Measurements from ENCODE around the gene AAK1.

The AAK1 gene

DNA sequence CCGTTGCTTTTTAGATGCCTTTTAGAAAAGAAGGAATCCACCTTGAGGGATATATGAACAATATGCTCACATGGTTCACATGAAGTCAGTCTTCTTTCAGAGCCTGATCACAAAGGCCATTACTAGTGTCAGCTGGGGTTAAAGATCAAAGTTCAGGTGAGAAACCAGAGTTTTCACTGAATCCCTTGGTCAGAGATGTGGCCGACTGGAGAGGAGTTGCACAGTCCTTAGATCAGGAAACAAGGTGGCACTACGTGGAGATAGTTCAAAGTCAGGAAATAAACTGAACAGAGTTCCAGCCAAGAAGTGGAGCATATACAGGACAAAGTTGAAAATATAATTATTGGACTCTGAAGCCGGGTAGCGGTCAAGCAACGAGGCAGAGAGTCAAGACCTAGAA is 54.6 kb downstream of the AAK1 start:
- Histone ChIP-seq H3K27me3 (ENCODE audit: low read depth) (no peaks in the 10 kb centered on the region), H3K4me1 (peaks cover 17% of the 10 kb centered on the region), H3K9me3 (no peaks in the 10 kb centered on the region), H3K4me3 (no peak overlapping the region), H3K36me3 (replicated peaks) (no peaks in the 10 kb centered on the region)
- in situ Hi-C loops (cut with MboI; ENCODE audit: low sequenced_read_pairs) = no loop called here
- no peak for DNase-seq (ENCODE audit: low spot score in 2 of 2)

- in situ Hi-C loops (cut with MboI; ENCODE audit: low sequenced_read_pairs) = no loop called here
Observed at GRCh38 chr2:69588403-69588802, 55.1 kb downstream of the AAK1 start.

DNA sequence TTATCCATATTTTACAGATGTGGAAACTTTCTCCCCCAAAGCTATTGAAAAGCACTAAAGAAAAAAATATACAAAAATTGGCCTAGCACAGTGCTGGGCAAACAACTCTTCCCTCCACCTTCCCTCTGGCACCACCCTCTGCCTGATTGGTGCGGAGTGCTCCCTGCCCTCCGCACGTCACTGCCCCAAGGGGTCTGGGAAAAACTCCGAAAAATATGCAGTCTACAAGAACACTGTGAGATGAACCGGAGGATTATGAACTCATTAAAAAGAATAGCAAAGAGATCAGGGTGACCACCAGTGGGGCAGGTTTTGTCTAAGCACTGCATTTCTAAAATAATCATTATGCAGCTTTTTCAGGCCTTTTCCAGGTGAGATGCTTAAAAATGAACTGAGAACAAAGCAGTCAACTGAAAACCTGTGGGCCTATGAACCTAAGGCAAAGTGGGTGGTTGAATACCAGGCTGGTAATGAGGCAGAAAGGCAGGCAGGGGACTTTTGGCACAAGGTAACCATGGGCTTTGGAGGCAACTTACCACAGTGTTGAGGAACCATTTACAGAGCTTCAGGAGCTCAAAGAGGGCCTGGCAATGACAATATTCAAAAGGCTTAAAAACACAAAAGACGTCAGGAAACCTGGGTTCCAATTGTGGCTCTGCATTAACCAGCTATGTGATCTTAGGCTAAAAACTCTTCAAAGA is 57.5 kb downstream of the AAK1 start:
- Histone ChIP-seq H3K4me1 (peaks cover 17% of the 10 kb centered on the region), H3K4me3 (no peak overlapping the region), H3K27me3 (ENCODE audit: low read depth) (no peaks in the 10 kb centered on the region), H3K36me3 (replicated peaks) (no peaks in the 10 kb centered on the region), H3K9me3 (no peaks in the 10 kb centered on the region)
- in situ Hi-C loops (cut with MboI; ENCODE audit: low sequenced_read_pairs) = no loop called here
- DNase-seq (ENCODE audit: low spot score in 2 of 2) = no peak

More at GRCh38 chr2:69588403-69588802, 55.1 kb downstream of the AAK1 start:
- DNase-seq (ENCODE audit: low spot score in 2 of 2) = no peak
- Histone ChIP-seq H3K27me3 (ENCODE audit: low read depth) (no peaks in the 10 kb centered on the region), H3K4me3 (no peak overlapping the region), H3K36me3 (replicated peaks) (no peaks in the 10 kb centered on the region), H3K4me1 (peaks cover 17% of the 10 kb centered on the region), H3K9me3 (no peaks in the 10 kb centered on the region)

DNA sequence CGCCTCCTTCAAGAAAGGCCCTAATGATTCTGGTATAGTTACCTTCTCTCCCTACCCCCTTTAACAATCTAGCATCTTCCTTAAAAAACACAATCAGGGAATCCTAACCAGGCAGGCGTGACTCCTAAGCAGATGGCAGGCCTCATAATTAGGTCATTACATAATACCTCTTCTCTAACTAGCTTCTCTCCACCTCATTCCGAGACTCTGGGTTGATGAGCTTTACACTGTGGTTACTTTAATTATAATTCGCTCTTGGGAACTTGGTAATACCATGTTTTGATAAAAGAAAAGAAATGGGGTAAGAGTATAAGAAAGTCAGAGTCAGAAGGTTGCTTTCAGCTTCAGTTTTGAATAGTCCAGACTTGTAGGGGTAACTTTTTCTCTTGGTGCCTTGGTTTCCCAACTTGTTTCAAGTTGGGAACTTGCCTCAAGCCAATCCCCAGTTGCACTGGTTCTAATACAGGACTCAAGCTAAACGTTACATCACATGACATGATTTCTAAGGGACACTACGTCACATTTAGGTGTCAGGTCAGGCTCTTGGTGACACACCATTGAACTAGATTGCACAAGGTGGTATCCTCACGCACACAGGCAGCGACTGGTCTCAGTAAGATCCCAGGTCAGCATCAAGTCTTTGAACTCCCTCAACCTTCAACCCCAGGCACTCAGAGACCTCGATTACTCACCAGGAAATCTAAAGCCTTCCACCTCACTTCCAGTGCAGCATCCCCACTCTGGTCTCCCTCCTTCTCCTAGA is 59.2 kb downstream of the AAK1 start:
- DNase-seq (ENCODE audit: low spot score in 2 of 2) = no peak
- H3K36me3 ChIP-seq (replicated peaks) = no peaks in the 10 kb centered on the region
- H3K27me3 ChIP-seq (ENCODE audit: low read depth) = no peaks in the 10 kb centered on the region
- H3K4me1 ChIP-seq = peaks cover 17% of the 10 kb centered on the region
- no peak overlapping the region for H3K4me3 ChIP-seq
- in situ Hi-C loops (cut with MboI; ENCODE audit: low sequenced_read_pairs) = no loop called here
- H3K9me3 ChIP-seq = no peaks in the 10 kb centered on the region

GRCh38 chr2:69583321-69583833 is 60.2 kb downstream of the AAK1 start:
- H3K4me1 ChIP-seq = peaks cover 17% of the 10 kb centered on the region
- no peak for DNase-seq (ENCODE audit: low spot score in 2 of 2)
- H3K9me3 ChIP-seq = no peaks in the 10 kb centered on the region
- no peak overlapping the region for H3K4me3 ChIP-seq
- H3K36me3 ChIP-seq (replicated peaks) = no peaks in the 10 kb centered on the region
- no peaks in the 10 kb centered on the region for H3K27me3 ChIP-seq (ENCODE audit: low read depth)
- in situ Hi-C loops (cut with MboI; ENCODE audit: low sequenced_read_pairs) = no loop called here

GRCh38 chr2:69582582-69583176 is 60.9 kb downstream of the AAK1 start:
- Histone ChIP-seq H3K27me3 (ENCODE audit: low read depth) (no peaks in the 10 kb centered on the region), H3K9me3 (no peaks in the 10 kb centered on the region), H3K4me1 (peaks cover 17% of the 10 kb centered on the region), H3K4me3 (no peak overlapping the region), H3K36me3 (replicated peaks) (no peaks in the 10 kb centered on the region)
- in situ Hi-C loops (cut with MboI; ENCODE audit: low sequenced_read_pairs) = no loop called here
- no peak for DNase-seq (ENCODE audit: low spot score in 2 of 2)

DNA sequence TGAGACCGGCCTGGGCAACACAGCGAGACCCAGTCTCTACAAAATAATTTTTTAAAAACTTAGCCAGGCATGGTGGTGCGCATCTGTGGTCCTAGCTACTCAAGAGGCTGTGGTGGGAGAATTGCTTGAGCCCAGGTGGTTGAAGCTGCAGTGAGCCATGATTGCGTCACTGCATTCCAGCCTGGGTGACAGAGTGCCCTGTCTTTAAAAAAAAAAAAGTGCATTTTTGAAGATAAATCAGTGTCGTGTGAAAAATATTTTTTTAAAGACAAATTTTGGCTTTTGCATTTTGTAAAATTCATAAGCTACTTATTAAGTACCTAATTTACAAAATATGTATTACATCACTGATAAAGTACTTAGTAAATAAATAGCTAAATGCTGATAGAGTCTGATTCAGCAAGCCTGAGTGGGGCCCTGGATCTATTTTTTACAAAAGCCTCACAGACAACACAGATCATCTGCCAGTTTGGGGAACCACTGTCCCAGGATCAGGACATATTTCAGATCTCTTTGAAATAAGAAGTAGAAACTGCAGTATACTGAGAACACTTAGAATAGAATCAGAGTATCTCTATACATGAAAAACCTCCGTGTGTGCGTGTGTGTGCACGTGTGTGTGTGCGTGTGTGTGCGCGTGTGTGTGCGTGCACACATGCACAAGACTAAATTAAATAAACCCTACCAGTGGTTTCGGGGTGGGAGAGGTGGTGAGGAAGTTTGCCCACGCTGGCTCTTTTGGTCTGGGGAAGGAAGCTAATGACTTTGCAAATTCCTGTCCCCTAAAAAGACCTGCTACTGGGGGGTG is 61.6 kb downstream of the AAK1 start:
- Histone ChIP-seq H3K9me3 (no peaks in the 10 kb centered on the region), H3K27me3 (ENCODE audit: low read depth) (no peaks in the 10 kb centered on the region), H3K4me1 (peaks cover 14% of the 10 kb centered on the region), H3K4me3 (no peak overlapping the region), H3K36me3 (replicated peaks) (no peaks in the 10 kb centered on the region)
- DNase-seq (ENCODE audit: low spot score in 2 of 2) = no peak
- in situ Hi-C loops (cut with MboI; ENCODE audit: low sequenced_read_pairs) = no loop called here

GRCh38 chr2:69580486-69580885 is 63.1 kb downstream of the AAK1 start:
- in situ Hi-C loops (cut with MboI; ENCODE audit: low sequenced_read_pairs) = no loop called here

DNA sequence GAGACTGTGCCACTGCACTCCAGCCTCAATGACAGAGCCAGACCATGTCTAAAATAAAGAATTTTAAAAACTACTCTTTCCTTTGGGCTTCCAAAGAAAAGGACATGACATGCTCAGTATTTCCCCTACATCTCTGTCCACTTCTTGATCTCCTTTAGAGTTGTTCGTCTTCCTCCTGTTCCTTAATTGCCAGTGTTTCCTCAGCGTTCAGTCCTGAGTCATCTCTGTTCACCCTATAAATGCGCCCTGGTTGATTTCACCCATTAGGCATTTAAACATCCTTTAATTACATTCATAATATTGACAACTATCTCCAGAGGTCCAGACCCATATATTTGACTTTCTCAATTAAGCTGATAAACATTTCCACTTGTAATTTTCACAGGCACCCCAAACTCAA is 64.0 kb downstream of the AAK1 start:
- Histone ChIP-seq H3K36me3 (replicated peaks) (no peaks in the 10 kb centered on the region), H3K9me3 (no peaks in the 10 kb centered on the region), H3K27me3 (ENCODE audit: low read depth) (no peaks in the 10 kb centered on the region), H3K4me3 (no peak overlapping the region), H3K4me1 (no peaks in the 10 kb centered on the region)
- in situ Hi-C loops (cut with MboI; ENCODE audit: low sequenced_read_pairs) = no loop called here
- no peak for DNase-seq (ENCODE audit: low spot score in 2 of 2)

More at GRCh38 chr2:69580486-69580885, 63.1 kb downstream of the AAK1 start:
- no peak for DNase-seq (ENCODE audit: low spot score in 2 of 2)
- Histone ChIP-seq H3K4me3 (no peak overlapping the region), H3K4me1 (peaks cover 1% of the 10 kb centered on the region), H3K36me3 (replicated peaks) (no peaks in the 10 kb centered on the region), H3K27me3 (ENCODE audit: low read depth) (no peaks in the 10 kb centered on the region), H3K9me3 (no peaks in the 10 kb centered on the region)

DNA sequence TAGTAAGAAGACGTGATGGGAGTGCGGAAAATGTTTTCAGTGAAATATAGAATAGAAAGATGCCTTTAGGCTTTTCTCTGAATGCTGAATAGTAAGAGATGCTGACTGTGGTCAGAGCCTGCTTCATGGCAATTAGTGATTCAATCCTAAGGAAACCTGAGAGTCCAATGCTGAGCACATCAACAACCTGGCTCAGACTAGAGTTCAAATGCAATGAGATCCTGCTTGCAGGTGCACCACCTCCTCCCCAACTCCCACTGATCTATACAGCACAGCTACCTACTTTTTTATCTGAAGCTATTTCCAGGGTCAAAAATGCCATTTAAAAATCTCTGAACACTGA is 65.4 kb downstream of the AAK1 start:
- no peak for DNase-seq (ENCODE audit: low spot score in 2 of 2)
- Histone ChIP-seq H3K36me3 (replicated peaks) (no peaks in the 10 kb centered on the region), H3K4me3 (no peak overlapping the region), H3K9me3 (no peaks in the 10 kb centered on the region), H3K27me3 (ENCODE audit: low read depth) (no peaks in the 10 kb centered on the region), H3K4me1 (no peaks in the 10 kb centered on the region)
- in situ Hi-C loops (cut with MboI; ENCODE audit: low sequenced_read_pairs) = no loop called here

GRCh38 chr2:69577467-69578197 is 65.9 kb downstream of the AAK1 start:
- H3K4me1 ChIP-seq = no peaks in the 10 kb centered on the region
- in situ Hi-C loops (cut with MboI; ENCODE audit: low sequenced_read_pairs) = no loop called here
- DNase-seq (ENCODE audit: low spot score in 2 of 2) = no peak

GRCh38 chr2:69576880-69577279 is 66.7 kb downstream of the AAK1 start:
- Histone ChIP-seq H3K27me3 (ENCODE audit: low read depth) (no peaks in the 10 kb centered on the region), H3K4me3 (no peak overlapping the region), H3K4me1 (no peaks in the 10 kb centered on the region), H3K9me3 (no peaks in the 10 kb centered on the region), H3K36me3 (replicated peaks) (no peaks in the 10 kb centered on the region)
- no peak for DNase-seq (ENCODE audit: low spot score in 2 of 2)
- in situ Hi-C loops (cut with MboI; ENCODE audit: low sequenced_read_pairs) = no loop called here

More at GRCh38 chr2:69577467-69578197, 65.9 kb downstream of the AAK1 start:
- Histone ChIP-seq H3K36me3 (replicated peaks) (no peaks in the 10 kb centered on the region), H3K4me3 (no peak overlapping the region), H3K27me3 (ENCODE audit: low read depth) (no peaks in the 10 kb centered on the region), H3K9me3 (no peaks in the 10 kb centered on the region)

- no peak for DNase-seq (ENCODE audit: low spot score in 2 of 2)
- Histone ChIP-seq H3K9me3 (no peaks in the 10 kb centered on the region), H3K4me3 (no peak overlapping the region), H3K36me3 (replicated peaks) (no peaks in the 10 kb centered on the region), H3K4me1 (no peaks in the 10 kb centered on the region), H3K27me3 (ENCODE audit: low read depth) (no peaks in the 10 kb centered on the region)
- in situ Hi-C loops (cut with MboI; ENCODE audit: low sequenced_read_pairs) = no loop called here
Observed at GRCh38 chr2:69575926-69576325, 67.6 kb downstream of the AAK1 start.

Data from HAP-1 (cell line).